Measurements from ENCODE around the gene GLYATL2.

Gene GLYATL2

DNA sequence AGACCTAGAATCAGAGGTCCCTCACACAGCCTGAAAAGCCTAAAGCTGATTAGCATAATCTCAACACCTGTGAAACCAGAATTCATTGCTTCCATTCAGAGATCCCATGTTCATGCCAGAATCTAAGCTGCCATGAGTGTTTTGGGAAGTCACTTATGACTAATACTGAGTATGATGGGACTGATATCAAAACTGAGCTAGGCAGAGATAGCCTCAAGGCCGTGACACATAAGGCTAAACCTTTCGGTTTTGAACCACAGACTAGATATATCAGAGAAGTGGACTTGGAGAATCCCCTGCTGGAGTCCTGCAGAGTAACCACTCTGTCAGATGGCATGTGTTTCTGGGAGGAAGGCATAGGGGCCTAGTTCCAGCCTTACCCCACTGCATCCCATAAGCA lies 23.1 kb upstream of the GLYATL2 start:
- TF ChIP-seq, protein P1, sequence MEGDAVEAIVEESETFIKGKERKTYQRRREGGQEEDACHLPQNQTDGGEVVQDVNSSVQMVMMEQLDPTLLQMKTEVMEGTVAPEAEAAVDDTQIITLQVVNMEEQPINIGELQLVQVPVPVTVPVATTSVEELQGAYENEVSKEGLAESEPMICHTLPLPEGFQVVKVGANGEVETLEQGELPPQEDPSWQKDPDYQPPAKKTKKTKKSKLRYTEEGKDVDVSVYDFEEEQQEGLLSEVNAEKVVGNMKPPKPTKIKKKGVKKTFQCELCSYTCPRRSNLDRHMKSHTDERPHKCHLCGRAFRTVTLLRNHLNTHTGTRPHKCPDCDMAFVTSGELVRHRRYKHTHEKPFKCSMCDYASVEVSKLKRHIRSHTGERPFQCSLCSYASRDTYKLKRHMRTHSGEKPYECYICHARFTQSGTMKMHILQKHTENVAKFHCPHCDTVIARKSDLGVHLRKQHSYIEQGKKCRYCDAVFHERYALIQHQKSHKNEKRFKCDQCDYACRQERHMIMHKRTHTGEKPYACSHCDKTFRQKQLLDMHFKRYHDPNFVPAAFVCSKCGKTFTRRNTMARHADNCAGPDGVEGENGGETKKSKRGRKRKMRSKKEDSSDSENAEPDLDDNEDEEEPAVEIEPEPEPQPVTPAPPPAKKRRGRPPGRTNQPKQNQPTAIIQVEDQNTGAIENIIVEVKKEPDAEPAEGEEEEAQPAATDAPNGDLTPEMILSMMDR (IDR thresholded peaks at IDR 0.05; ENCODE audit: insufficient read depth, low read depth, low read length, missing control alignments): no peak
- no peak overlapping the region for H3K4me3 ChIP-seq (ENCODE audit: low read depth, low read length)
- DNase-seq (ENCODE audit: low read depth): peak; percentile 21

DNA sequence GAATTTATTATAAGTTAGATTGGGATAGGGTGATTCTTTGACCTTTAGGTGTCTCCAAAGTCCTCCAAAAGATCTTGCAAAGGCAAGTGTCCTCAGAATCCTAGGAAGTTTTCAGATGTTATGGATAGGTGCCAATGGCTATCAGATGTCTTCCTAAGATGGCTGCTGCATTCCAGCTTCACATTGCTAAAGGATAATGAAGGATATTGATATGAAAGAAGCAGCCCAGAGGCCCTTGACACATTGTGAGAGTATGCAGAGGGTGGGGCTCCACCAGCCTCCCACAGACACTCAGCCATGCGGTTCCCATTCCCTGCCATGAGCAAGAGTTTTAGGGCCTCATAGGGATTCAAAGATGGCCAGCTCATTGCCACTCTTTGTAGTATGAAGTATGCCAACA lies 22.3 kb upstream of the GLYATL2 start:
- TF ChIP-seq, protein P1 (IDR thresholded peaks at IDR 0.05; ENCODE audit: insufficient read depth, low read depth, low read length, missing control alignments): no peak
- no peak for DNase-seq (ENCODE audit: low read depth)
- no peak overlapping the region for H3K4me3 ChIP-seq (ENCODE audit: low read depth, low read length)

DNA sequence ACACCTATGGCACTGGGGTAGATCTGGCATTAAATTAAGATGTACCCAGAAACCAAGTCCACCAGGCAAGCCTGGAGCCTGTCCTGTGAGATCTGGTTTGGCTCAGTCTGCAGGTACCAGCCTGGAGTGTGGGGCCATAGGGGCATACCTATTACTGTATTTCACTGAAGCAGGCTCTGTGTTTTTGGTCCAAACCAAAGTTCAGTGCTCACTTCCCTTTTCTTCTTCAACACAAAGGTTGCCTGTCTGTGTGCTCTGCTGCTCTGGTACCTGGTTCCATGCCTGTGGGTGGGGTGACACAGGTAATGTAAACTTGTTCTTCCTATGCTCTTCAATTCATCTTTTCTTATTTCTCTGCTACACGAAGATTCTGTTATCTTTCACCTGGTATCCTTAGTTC lies 19.8 kb upstream of the GLYATL2 start:
- no peak overlapping the region for H3K4me3 ChIP-seq (ENCODE audit: low read depth, low read length)
- TF ChIP-seq, protein P1 (IDR thresholded peaks at IDR 0.05; ENCODE audit: insufficient read depth, low read depth, low read length, missing control alignments): no peak
- DNase-seq (ENCODE audit: low read depth): no peak

DNA sequence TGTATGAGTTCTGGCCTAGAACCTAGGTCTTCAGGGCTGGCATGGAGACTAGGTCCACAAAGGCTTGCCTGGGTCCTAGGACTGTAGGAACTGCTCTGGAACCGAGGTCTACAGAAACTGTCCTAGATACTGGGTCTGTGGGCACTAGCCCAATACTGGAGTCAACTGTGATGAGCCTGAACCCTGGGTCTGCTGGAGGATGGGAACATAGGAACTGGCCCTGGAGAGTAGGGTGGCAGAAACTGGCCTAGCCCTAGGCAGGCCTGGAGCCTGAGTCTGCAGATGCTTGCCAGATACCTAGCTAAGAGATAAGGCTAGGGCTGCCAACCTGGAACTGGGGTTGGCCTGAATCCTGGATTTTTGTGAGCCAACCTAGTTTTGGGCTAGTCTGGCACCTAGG lies 19.2 kb upstream of the GLYATL2 start:
- DNase-seq (ENCODE audit: low read depth): no peak
- no peak overlapping the region for H3K4me3 ChIP-seq (ENCODE audit: low read depth, low read length)
- TF ChIP-seq, protein P1 (IDR thresholded peaks at IDR 0.05; ENCODE audit: insufficient read depth, low read depth, low read length, missing control alignments): no peak

DNA sequence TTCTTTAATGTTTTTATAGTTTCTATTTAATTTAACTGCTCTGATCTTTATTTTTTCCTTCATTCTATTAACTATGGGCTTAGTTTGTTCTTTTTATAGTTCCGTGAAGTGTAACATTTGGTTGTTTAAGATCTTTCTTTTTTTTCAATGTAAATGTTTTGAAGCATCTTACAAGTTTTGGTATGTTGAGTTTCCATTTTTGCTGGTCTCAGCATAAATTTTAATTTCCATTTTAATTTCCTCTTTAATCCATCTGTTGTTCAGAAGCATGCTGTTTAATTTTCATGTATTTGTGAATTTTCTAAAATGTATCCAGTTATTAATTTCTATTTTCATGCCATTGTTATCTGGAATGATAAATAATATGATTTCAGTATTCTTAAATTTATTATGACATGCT lies 17.0 kb upstream of the GLYATL2 start:
- DNase-seq (ENCODE audit: low read depth): no peak
- no peak overlapping the region for H3K4me3 ChIP-seq (ENCODE audit: low read depth, low read length)
- TF ChIP-seq, protein P1 (IDR thresholded peaks at IDR 0.05; ENCODE audit: insufficient read depth, low read depth, low read length, missing control alignments): no peak

DNA sequence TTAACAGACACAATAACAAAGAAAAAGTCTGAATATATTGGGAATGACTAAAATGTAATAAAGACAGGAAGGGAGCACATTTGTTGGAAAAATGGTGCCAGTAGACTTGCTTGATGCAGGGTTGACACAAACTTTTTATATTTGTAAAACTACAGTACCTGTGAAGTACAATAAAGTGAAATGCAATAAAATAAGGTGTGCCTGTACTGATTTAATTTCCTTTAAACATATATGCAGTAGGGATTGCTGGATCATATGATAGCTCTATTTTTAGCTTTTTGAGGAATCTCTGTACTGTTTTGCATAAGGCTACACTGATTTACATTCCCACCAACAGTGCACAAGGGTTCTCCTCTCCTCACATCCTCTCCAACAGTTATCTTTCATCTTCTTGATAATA lies 12.3 kb upstream of the GLYATL2 start:
- no peak overlapping the region for H3K4me3 ChIP-seq (ENCODE audit: low read depth, low read length)
- TF ChIP-seq, protein P1 (IDR thresholded peaks at IDR 0.05; ENCODE audit: insufficient read depth, low read depth, low read length, missing control alignments): no peak
- no peak for DNase-seq (ENCODE audit: low read depth)

DNA sequence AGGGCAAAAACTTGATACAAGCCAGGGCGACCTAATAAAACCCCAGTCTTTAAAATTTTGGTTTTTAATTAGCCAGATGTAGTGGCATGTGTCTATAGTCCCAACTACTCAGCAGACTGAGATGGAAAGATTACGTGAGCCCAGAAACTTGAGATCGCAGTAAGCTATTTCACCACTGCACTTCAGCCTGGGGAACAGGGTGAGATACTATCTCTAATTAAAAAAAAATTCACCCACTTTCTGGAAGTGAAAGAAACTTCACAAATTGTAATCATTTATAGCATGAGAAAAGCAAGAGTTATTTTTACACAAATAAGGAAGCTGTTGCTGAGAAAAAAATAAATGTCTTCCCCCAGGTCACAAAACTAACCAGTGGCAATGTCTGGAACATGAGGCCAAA lies 882 bp upstream of the GLYATL2 start:
- TF ChIP-seq, protein P1 (IDR thresholded peaks at IDR 0.05; ENCODE audit: insufficient read depth, low read depth, low read length, missing control alignments): no peak
- H3K4me3 ChIP-seq (ENCODE audit: low read depth, low read length): no peak overlapping the region
- DNase-seq (ENCODE audit: low read depth): no peak
